HepG2 (cell line): ENCODE data around the gene DNAJC11. TPM values are rescaled to one million over a fixed set of nuclear protein-coding genes. Genes with fewer than 3 reads are reported as not detected.

Source experiments
- KAT7 ChIP-seq: IDR thresholded peaks from 2 replicates; pipeline ENCODE4 v1.6.1; 2018; ENCODE audit warnings: borderline replicate concordance, missing compliant biosample characterization
- PHF20 ChIP-seq: sonication (generic); formaldehyde crosslinking; IDR thresholded peaks from 2 replicates; pipeline ENCODE4 v1.5.0; 2020; ENCODE audit warnings: mild to moderate bottlenecking, missing genetic modification reagents
- SCMH1 ChIP-seq: sonication (generic); formaldehyde crosslinking; IDR thresholded peaks from 2 replicates; pipeline ENCODE4 v1.9.0; 2021; ENCODE audit warnings: missing genetic modification reagents, mild to moderate bottlenecking, borderline replicate concordance
- TSC22D2 ChIP-seq: sonication (generic); formaldehyde crosslinking; IDR thresholded peaks from 2 replicates; pipeline ENCODE4 v1.5.1; 2020; ENCODE audit warnings: missing genetic modification reagents, mild to moderate bottlenecking, borderline replicate concordance
- ZBTB38 ChIP-seq: sonication (generic); formaldehyde crosslinking; IDR thresholded peaks from 2 replicates; pipeline ENCODE4 v1.5.1; 2020; ENCODE audit warnings: mild to moderate bottlenecking, missing genetic modification reagents
- ZNF713 ChIP-seq: sonication (generic); formaldehyde crosslinking; IDR thresholded peaks from 2 replicates; pipeline ENCODE4 v1.4.0; 2020; ENCODE audit warnings: mild to moderate bottlenecking, missing genetic modification reagents
- ZNF737 ChIP-seq: sonication (generic); formaldehyde crosslinking; IDR thresholded peaks from 2 replicates; pipeline ENCODE4 v1.5.0; 2020; ENCODE audit warnings: missing genetic modification reagents, mild to moderate bottlenecking, borderline replicate concordance
- polyA plus RNA-seq, 8 experiments: library from polyadenylated mRNA; depleted of rRNA in 3 of 8; stranded (reverse) in 7 of 8; unstranded in 1 of 8; fragments of >200 nt; fragmentation: Illumina TruSeq in 4 of 8; extraction: Trizol in 4 of 8; gene quantifications; 2 replicates each; pipeline versions ENCODE4 v1.2.1 to v1.2.3, GENCODE V29; 2011 to 2016; ENCODE audit warnings: low read depth in 4 of 8, missing spikeins in 1 of 8, mixed read lengths in 1 of 8; ENCODE audit not compliant: insufficient read depth in 1 of 8
- total RNA-seq, 5 experiments: library from RNA; depleted of rRNA; stranded (reverse); fragments of >200 nt; fragmentation: Illumina TruSeq; extraction: Trizol; gene quantifications; 2 replicates each; pipeline ENCODE4 v1.2.3, GENCODE V29; 2016; ENCODE audit warnings: low read depth in 1 of 5
- TF ChIP-seq, protein P1 (sequence below): sonication (generic); formaldehyde crosslinking; IDR thresholded peaks from 2 replicates; pipeline ENCODE4 v1.5.1; 2020; ENCODE audit warnings: mild to moderate bottlenecking, missing genetic modification reagents, borderline replicate concordance

DNAJC11 gene
- total and polyA plus RNA-seq, 2 of the 13 experiments (the other 11 are each of a cell fraction or from before 2014, with no cell fraction given), result 25.1 to 47.6 TPM

DNA sequence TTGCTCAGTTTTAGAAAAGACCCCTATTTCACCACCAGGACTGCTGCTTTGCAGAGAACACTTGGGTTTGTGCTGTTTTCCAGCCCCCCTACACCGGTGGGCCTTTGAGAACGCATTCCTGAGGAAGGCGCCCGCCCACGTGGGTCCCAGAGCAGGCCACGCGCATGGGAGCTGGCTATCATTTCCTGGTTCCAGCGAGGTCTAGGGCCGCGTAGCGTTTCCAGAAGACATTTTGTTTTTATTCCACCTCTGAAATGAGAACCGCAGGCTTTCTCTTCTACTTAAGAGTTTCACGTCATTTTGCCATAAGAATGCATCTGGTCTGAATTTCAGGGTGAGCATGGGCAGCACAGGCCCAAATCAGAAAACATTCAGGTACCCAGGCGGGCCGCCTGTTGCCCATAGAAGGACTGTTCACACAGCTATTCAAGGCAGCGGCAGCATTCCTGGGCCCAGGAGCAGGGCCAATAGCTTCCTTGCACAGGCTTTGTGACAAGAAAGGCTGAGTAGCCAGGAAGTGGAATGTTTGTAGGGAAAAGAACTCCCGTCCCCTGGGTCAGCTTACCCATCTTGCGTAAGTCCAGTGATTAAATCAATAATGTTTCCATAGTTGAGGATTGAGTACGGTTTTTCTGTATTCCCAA lies 97.6 kb downstream of the DNAJC11 start (continued):
- TF ChIP-seq, protein P1, sequence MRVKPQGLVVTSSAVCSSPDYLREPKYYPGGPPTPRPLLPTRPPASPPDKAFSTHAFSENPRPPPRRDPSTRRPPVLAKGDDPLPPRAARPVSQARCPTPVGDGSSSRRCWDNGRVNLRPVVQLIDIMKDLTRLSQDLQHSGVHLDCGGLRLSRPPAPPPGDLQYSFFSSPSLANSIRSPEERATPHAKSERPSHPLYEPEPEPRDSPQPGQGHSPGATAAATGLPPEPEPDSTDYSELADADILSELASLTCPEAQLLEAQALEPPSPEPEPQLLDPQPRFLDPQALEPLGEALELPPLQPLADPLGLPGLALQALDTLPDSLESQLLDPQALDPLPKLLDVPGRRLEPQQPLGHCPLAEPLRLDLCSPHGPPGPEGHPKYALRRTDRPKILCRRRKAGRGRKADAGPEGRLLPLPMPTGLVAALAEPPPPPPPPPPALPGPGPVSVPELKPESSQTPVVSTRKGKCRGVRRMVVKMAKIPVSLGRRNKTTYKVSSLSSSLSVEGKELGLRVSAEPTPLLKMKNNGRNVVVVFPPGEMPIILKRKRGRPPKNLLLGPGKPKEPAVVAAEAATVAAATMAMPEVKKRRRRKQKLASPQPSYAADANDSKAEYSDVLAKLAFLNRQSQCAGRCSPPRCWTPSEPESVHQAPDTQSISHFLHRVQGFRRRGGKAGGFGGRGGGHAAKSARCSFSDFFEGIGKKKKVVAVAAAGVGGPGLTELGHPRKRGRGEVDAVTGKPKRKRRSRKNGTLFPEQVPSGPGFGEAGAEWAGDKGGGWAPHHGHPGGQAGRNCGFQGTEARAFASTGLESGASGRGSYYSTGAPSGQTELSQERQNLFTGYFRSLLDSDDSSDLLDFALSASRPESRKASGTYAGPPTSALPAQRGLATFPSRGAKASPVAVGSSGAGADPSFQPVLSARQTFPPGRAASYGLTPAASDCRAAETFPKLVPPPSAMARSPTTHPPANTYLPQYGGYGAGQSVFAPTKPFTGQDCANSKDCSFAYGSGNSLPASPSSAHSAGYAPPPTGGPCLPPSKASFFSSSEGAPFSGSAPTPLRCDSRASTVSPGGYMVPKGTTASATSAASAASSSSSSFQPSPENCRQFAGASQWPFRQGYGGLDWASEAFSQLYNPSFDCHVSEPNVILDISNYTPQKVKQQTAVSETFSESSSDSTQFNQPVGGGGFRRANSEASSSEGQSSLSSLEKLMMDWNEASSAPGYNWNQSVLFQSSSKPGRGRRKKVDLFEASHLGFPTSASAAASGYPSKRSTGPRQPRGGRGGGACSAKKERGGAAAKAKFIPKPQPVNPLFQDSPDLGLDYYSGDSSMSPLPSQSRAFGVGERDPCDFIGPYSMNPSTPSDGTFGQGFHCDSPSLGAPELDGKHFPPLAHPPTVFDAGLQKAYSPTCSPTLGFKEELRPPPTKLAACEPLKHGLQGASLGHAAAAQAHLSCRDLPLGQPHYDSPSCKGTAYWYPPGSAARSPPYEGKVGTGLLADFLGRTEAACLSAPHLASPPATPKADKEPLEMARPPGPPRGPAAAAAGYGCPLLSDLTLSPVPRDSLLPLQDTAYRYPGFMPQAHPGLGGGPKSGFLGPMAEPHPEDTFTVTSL (CRISPR knock-in tag), result peak; percentile 17; the same call in 1 of the 2 replicates
- TF ChIP-seq PHF20 (no peak), ZNF737 (CRISPR knock-in tag) (no peak), ZNF713 (CRISPR knock-in tag) (no peak), SCMH1 (CRISPR knock-in tag) (no peak), TSC22D2 (CRISPR knock-in tag) (no peak), ZBTB38 (CRISPR knock-in tag) (no peak), KAT7 (CRISPR knock-in tag) (0 out of 2 replicates have a peak, but pooled peaks have one; percentile 26)
